ENCODE measurements around the gene NTRK2. TPM values are rescaled to one million over a fixed set of nuclear protein-coding genes. Genes with fewer than 3 reads are reported as not detected.

Gene NTRK2
- total and polyA plus RNA-seq, 4 donors = 0.26 to 1.4 (median 0.56) TPM

- TF ChIP-seq RXRA (IDR thresholded peaks at IDR 0.05) (no peak), RAD21 (IDR thresholded peaks at IDR 0.05) (no peak), SP1 (IDR thresholded peaks at IDR 0.05) (no peak), TAF1 (conservative IDR thresholded peaks at IDR 0.05) (no peak), EGR1 (IDR thresholded peaks at IDR 0.05; ENCODE audit: low read depth in 2 of 2) (no peak), FOXA1 (IDR thresholded peaks at IDR 0.05) (no peak), JUND (IDR thresholded peaks at IDR 0.05) (no peak)
Observed at GRCh38 chr9:84711398-84711777, 41.9 kb downstream of the NTRK2 start (continued).

GRCh38 chr9:84711936-84712335 is 42.4 kb downstream of the NTRK2 start:
- Histone ChIP-seq H3K27me3 (ENCODE audit: control insufficient read depth in 4 of 4, insufficient read depth in 4 of 4, low read length in 3 of 4) (peaks cover 0 to 3% (median 0%) of the 10 kb centered on the region in 4 donors), H3K27ac (ENCODE audit: low read depth in 1 of 2, low read length in 2 of 2) (no peak overlapping the region), H3K4me1 (ENCODE audit: control insufficient read depth in 4 of 4, insufficient read depth in 4 of 4, low read length in 3 of 4) (no peaks in the 10 kb centered on the region), H3K9me3 (ENCODE audit: control insufficient read depth in 4 of 4, low read length in 3 of 4) (no peaks in the 10 kb centered on the region), H3K36me3 (ENCODE audit: control insufficient read depth in 4 of 4, insufficient read depth in 3 of 4, low read depth in 1 of 4, low read length in 3 of 4) (no peaks in the 10 kb centered on the region), H3K9ac (ENCODE audit: low read depth in 1 of 2, low read length in 2 of 2) (no peak overlapping the region), H3K4me3 (ENCODE audit: low read depth in 1 of 3, low read length in 3 of 3) (no peak overlapping the region)
- TF ChIP-seq FOXA1 (IDR thresholded peaks at IDR 0.05) (no peak), RAD21 (IDR thresholded peaks at IDR 0.05) (no peak), SP1 (IDR thresholded peaks at IDR 0.05) (no peak), CTCF (IDR thresholded peaks at IDR 0.05; ENCODE audit: low read depth, low read length, missing input control) (no peak), EGR1 (IDR thresholded peaks at IDR 0.05; ENCODE audit: low read depth in 2 of 2) (no peak), RXRA (IDR thresholded peaks at IDR 0.05) (no peak), MAX (IDR thresholded peaks at IDR 0.05) (no peak), ZBTB33 (IDR thresholded peaks at IDR 0.05) (no peak), HNF4A (conservative IDR thresholded peaks at IDR 0.05) (no peak), ATF3 (IDR thresholded peaks at IDR 0.05) (no peak), FOXA2 (IDR thresholded peaks at IDR 0.05) (no peak), NR2F2 (IDR thresholded peaks at IDR 0.05) (no peak), JUND (IDR thresholded peaks at IDR 0.05) (no peak), GABPA (IDR thresholded peaks at IDR 0.05 in 1 of 2, conservative IDR thresholded peaks at IDR 0.05 in 1 of 2) (no peak), YY1 (IDR thresholded peaks at IDR 0.05) (no peak), HNF4G (IDR thresholded peaks at IDR 0.05) (no peak), REST (IDR thresholded peaks at IDR 0.05) (no peak), TAF1 (conservative IDR thresholded peaks at IDR 0.05) (no peak)
- WGBS = 74% methylated on average over 6 of the region's 6 CpGs
- DNase-seq (ENCODE audit: low spot score) = no peak
